Activated T-helper 1 cell treated with anti-CD3 and anti-CD28 coated beads, Interleukin-2, amount 50 U/mL, for 16 hours (primary cell): Measurements from ENCODE around the gene DHX30.
"Not testable (repeated sequence)": the region's sequence is repeated elsewhere in the genome, so short reads cannot be mapped to it uniquely, and the experiment has no call there.

Source experiments
- DNase-seq, 2 donors: peaks; one replicate each; pipeline ENCODE4 v3.0.0-alpha.2; 2020; ENCODE audit warnings: low read depth in 1 of 2, low spot score in 1 of 2

DHX30 gene

DNA sequence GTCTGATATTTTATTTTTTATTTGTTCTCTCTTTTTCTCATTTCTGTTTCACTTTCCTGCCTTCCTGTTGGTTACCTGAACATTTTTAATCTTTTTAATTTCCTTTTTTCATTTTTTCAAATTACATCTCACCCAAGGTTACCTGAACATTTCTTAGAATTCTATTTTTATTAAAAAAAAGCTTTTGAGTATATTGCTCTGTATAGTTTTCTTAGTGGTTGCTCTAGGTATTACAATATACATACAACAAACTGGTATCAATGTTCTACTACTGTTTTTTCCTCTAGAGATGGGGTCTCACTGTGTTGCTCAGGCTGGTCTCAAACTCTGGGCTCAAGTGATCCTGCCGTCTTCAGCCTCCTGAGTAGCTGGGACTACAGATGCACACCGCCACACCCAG lies 79.4 kb downstream of the DHX30 start:
- DNase-seq, result no peak

DNA sequence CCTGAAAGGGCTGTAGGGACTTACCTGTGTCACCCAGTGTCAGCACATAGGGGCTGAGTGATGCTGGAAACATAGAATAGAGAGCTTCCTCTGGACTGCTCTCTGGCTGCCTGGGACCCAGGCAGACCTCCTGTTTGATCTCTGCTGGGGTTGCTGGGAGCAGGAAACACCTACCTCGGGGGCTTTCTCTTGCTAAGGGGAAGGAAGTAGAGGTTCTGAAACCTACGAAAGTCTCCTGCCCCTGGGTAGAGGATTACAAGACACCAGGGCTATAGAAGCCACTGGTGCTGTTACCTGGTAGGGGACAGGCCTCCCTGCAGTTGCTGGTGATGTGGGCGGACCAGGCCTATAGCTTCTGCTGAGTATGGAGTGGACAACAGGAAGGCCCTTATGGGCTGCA lies 81.7 kb downstream of the DHX30 start:
- no peak for DNase-seq

DNA sequence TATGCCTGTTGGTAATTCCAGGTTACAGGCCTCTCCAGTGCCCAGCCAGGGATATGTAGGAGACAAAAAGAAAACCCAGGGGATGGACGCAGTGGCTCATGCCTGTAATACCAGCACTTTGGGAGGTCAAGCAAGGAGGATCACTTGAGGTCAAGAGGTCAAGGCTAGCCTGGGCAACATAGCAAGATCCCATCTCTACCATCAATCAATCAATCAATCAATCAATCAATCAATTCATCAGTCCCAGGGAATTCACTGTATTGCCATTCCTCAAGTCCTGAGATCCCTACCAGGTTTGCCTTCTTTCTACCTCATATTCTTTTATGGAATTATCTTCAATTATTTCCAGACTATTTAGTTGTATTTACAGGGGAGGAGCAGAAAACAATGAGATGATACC lies 82.2 kb downstream of the DHX30 start:
- no peak for DNase-seq

DNA sequence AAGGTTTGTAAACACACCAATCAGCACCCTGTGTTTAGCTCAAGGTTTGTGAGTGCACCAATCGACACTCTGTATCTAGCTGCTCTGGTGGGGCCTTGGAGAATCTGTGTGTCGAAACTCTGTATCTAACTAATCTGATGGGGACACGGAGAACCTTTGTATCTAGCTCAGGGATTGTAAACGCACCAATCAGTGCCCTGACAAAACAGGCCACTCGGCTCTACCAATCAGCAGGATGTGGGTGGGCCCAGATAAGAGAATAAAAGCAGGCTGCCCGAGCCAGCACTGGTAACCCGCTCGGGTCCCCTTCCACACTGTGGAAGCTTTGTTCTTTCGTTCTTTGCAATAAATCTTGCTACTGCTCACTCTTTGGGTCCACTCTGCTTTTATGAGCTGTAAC lies 85.1 kb downstream of the DHX30 start:
- not testable (repeated sequence) for DNase-seq

DNA sequence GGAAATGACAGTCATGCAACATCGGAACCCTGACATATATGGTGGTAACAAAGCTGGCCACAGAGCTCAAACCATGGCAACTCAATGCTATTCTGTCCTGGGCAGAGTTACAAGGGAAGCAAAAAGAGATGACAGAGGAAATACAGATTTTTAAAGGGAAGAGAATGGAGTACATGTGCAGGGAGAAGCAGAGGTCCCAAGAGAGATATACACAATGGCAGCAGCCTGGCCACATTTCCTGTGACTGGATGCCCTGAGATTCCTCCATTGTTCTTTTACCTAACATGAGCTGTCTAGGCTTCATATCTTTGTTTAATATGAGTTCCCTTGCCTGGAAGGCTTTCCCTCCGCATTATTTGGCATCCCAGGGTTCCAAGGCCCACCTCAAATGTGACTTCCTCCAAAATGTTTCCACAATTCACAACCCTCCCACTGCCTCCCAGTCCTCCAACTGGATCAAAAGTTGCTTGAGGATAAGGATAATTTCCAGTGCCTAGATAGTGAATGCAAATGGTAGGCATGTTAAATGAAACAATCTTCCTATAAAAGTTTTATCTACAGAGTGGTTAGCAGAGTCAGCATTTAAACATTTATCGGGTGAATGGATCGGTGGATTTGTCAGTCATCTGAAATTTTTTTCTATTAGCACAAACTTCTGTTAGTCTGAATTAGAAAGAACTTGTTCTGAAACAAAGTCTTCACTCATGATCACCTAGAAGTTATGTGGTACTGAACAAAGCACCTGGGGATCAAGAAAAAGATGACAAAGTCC lies 86.2 kb downstream of the DHX30 start:
- no peak for DNase-seq

DNA sequence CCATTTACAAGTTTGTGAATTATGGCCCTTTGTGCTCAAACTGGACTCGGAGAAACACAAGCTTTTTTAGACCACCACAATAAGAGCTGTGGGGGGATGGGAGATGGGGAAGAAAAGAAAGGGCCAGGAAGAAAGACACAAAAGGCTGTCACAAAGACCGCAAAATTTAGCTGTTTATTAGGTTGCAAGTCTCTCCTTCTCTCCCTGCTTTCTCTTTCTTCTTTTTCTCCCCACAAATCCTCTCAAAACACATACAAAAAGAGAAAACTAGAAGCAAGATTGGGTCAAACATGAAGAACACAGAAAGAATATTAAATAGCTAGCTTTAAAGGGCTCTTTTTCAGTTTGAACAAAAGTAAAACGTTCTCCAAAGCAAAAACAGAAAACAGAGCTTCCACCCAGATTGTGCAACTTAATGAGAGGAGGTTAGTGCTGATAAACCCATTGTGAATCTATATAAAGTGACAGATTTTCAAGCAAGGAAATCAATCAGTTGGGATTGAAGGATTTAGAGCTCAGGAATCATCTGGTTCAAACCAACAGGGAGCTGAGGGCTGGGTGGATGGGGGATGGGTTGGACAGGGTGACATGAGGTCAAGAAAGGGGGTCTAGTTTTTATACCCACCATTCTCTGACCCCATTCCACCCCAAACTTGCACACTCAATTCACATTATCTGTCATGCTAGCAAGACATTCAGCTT lies 87.3 kb downstream of the DHX30 start:
- DNase-seq, result no peak

DNA sequence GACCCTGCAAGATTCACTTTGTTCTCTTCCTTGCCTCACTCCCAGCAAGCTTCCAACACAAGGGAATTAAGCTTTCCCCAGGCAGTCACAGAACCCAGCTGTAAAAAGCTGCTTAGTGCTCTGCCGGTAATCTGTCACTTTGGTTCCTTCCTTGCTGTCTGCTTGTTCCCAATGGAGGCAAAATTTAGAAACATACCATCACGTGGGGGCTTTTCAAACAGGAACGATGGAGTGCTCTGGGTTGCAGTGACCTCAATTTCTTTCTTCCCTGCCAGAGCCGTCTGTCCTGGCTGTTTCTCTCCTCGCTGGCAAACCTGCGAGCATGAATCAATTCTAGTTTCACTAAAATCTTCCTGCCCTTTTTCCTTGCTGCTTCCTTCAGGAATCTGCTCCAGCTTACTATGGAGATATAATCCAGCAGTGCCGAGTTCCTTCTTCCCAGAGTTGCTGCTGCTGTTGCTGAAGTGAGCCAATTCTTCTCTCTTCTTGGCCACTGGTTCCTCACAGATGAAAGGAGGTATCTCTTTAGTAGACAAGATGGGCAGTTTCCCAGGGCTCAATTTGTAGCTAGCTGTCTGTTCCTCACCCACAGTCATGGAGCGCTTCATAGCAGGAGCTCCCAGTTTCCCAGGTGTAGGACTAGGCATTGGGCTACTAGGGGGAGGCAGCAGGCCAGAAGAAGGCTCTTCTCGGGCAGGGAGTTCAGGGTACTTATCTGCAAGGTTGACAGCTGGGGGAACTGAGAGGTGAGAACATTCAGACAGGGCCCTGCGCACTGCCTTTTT lies 88.1 kb downstream of the DHX30 start:
- no peak for DNase-seq

DNA sequence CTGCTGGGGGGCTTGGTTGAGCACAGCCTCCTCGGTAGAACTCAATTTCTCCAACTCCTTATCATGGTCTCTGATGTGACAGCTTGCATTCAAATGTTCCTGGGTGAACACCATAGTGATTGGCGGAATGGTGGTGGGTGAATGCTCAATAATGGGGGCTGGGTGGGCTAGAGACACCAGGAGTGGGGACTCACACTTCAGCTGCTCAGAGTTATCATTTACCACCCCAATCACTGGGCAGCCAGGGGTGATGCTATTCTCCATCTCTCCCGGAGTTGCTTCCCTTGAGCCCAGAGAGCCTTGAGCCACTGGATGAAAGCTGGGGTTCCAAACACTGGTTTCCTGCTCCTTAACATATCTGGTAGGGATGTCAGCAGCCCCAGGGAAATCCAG lies 88.7 kb downstream of the DHX30 start:
- DNase-seq, result no peak

DNA sequence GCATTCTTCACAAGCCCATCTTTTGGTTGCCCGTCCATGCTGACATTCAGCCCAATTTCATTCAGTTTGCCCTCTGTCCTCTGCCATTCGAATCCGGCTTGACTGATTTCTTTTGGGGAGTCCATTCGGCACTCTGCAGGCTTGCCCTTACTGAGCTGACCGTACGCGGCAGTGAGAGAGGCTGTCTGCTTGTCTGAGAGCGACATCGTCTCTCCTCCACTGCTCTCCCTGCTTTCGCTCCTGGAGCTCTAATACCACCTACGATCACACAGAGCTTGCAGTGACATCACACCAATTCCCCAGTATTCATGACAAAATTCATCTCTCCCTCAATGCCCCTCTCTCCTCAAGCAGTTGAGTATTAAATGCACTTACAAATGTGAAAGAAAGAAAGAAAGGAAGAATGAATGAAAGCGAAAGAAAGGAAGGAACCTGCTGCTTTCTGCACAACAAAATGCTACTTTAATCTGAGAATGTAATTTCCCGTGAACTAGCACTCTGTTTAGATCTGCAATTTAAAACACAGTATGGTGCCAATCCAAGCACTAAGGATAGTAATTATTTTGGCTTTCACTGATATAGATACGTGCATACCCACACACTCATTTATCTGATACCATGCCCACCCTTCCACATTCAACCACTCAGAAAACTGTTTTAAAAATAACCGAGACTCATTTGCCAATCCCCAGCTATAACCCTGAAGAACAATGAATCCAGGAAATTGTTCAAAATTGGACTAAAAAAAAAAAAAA lies 89.5 kb downstream of the DHX30 start:
- DNase-seq, result no peak

DNA sequence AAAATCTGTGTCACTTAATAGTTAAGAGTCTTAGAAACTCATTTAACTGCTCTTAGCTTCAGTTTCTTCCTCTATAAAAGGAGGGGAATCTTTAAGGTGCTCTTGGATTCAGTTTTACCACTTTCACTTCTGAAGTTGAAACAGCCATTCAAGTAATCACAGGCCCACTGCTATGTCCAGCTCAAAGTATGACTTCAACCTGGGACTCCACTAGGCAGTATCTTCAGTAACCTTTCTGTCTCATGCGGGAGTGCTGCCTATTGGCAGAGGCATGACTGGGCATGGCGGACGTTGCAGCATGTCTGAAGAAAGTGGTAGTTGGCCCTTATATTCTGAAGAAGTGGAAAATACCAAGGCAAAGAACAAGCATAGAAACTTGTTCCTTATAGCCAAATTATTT lies 92.3 kb downstream of the DHX30 start:
- no peak for DNase-seq

DNA sequence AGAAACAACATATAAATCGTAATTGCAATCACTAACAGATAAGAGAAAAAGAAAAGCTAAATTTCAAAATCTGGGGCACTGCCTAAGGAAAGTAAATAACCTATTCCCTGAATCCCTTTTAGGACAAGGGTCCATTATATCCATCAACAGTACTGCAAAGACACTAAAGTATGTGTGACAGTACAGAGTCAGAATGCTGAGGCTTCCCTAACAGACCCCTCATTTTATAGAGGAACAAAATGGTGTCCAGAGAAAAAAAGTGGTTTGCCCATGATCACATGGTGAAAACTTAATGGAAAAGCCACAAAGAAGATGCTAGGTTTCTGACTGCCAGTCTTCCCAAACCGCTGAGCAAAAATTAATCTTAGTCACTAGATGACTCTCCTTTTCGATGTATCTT lies 93.8 kb downstream of the DHX30 start:
- DNase-seq, result no peak

DNA sequence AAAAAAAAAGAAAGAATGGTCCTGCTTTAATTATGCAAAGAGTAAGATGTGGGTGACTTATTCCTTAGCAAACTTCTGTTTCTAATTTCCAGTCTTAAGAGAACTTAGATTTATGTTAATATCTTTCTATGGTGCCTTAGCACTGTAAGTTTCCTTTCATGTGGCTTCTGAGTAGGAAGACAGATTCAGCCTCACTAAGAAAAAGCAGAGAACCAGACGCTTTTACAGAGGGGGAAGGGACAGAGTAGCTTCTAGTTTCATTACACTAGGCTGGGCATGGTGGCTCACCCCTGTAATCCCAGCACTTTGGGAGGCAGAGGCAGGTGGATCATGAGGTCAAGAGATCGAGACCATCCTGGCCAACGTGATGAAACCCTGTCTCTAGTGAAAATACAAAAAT lies 95.0 kb downstream of the DHX30 start:
- no peak for DNase-seq

DNA sequence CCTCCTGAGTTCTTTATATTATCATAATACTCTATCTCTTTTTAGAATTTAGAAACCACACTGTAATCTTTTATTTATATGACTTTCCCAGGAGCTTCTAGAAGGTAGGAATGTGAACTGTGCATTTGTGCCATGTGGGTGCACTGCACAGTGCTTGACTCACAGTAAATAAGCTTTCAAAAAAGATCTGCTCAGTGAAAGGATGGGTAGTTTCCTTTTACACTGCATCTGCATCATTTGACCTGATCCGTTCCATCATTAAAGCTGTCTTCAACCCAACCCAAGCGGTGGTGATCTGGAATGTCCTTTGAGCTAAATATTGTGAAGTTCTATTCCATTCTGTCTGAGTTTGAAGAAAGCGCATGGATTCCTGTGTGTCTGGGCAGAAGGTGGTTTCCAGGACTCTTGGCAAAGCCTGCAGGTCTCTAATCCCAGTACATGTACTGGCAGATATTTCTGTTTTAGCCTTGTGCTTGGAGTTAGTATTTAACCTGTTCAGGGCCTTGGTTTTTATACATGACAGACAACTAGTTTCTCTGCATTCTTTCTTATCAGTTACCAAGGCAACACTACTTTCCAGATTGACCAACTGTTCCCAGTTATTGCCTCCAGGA lies 96.7 kb downstream of the DHX30 start:
- DNase-seq, result no peak
